GM18502 (cell line): ENCODE results near the gene MYO10.

ENCODE experiments used
- ATAC-seq: cut with Tn5 transposase; IDR thresholded peaks from one replicate; pipeline ENCODE4 v1.9.1; 2021; ENCODE audit warnings: mild to moderate bottlenecking; ENCODE audit not compliant: unreplicated experiment, poor library complexity

Gene MYO10

GRCh38 chr5:16691731-16692130 lies 244.4 kb downstream of the MYO10 start:
- no peak for ATAC-seq

- peak; percentile 95 for ATAC-seq
These were observed 245.7 kb downstream of the MYO10 start for GRCh38 chr5:16690243-16690852.

- no peak for ATAC-seq
These were observed 248.2 kb downstream of the MYO10 start for GRCh38 chr5:16687898-16688297.

- no peak for ATAC-seq
These were observed 251.0 kb downstream of the MYO10 start for GRCh38 chr5:16685069-16685468.

- no peak for ATAC-seq
These were observed 254.2 kb downstream of the MYO10 start for GRCh38 chr5:16681876-16682275.

- ATAC-seq, result no peak
These were observed 256.2 kb downstream of the MYO10 start for GRCh38 chr5:16679863-16680262.

GRCh38 chr5:16679190-16679589 lies 256.9 kb downstream of the MYO10 start:
- no peak for ATAC-seq

GRCh38 chr5:16675806-16676205 lies 260.3 kb downstream of the MYO10 start:
- no peak for ATAC-seq

GRCh38 chr5:16674750-16675149 lies 261.3 kb downstream of the MYO10 start:
- no peak for ATAC-seq

GRCh38 chr5:16673241-16674201 lies 262.6 kb downstream of the MYO10 start:
- ATAC-seq, result no peak

- ATAC-seq, result no peak
These were observed 264.9 kb downstream of the MYO10 start for GRCh38 chr5:16671208-16671607.

GRCh38 chr5:16669776-16670175 lies 266.3 kb downstream of the MYO10 start:
- no peak for ATAC-seq

- no peak for ATAC-seq
These were observed 267.5 kb downstream of the MYO10 start for GRCh38 chr5:16668631-16669030.

- no peak for ATAC-seq
These were observed 267.9 kb downstream of the MYO10 start for GRCh38 chr5:16668194-16668593.

GRCh38 chr5:16666883-16667398 lies 269.1 kb downstream of the MYO10 start:
- ATAC-seq, result no peak

- no peak for ATAC-seq
These were observed 269.8 kb downstream of the MYO10 start for GRCh38 chr5:16666130-16666882.

- no peak for ATAC-seq
These were observed 270.5 kb downstream of the MYO10 start for GRCh38 chr5:16665601-16666000.

- no peak for ATAC-seq
These were observed 271.7 kb downstream of the MYO10 start for GRCh38 chr5:16664368-16664767.

GRCh38 chr5:16663840-16664239 lies 272.2 kb downstream of the MYO10 start:
- no peak for ATAC-seq

GRCh38 chr5:16661713-16662112 lies 274.4 kb downstream of the MYO10 start:
- no peak for ATAC-seq

GRCh38 chr5:16660982-16661381 lies 275.1 kb downstream of the MYO10 start:
- ATAC-seq, result no peak
